ENCODE measurements around the gene KIRREL1.

The KIRREL1 gene

DNA sequence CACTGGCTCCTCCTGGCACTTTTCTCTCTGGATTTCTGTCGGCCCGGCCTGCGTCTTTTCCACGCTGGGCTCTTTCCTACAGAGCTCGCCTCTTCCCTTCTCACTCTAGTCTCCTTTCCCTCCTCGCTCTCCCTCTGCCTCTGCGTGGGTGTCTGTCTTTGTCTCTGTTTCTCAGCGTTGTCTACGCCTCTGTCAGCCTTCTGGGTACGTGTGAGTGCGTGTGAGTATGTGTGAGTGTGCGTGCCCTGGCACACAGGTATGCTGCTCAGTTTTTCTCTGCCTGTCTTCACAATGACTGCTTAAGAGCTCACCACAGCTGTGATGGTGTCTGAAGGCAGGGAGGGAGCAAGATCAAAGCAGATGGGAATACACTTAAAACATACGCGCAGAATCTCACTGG is 77.7 kb downstream of the KIRREL1 start:
- no peak for DNase-seq (ENCODE audit: low read depth, low spot score)

GRCh38 chr1:158075078-158075477 is 81.6 kb downstream of the KIRREL1 start:
- DNase-seq (ENCODE audit: low read depth, low spot score), result no peak

GRCh38 chr1:158076441-158076840 is 83.0 kb downstream of the KIRREL1 start:
- no peak for DNase-seq (ENCODE audit: low read depth, low spot score)

DNA sequence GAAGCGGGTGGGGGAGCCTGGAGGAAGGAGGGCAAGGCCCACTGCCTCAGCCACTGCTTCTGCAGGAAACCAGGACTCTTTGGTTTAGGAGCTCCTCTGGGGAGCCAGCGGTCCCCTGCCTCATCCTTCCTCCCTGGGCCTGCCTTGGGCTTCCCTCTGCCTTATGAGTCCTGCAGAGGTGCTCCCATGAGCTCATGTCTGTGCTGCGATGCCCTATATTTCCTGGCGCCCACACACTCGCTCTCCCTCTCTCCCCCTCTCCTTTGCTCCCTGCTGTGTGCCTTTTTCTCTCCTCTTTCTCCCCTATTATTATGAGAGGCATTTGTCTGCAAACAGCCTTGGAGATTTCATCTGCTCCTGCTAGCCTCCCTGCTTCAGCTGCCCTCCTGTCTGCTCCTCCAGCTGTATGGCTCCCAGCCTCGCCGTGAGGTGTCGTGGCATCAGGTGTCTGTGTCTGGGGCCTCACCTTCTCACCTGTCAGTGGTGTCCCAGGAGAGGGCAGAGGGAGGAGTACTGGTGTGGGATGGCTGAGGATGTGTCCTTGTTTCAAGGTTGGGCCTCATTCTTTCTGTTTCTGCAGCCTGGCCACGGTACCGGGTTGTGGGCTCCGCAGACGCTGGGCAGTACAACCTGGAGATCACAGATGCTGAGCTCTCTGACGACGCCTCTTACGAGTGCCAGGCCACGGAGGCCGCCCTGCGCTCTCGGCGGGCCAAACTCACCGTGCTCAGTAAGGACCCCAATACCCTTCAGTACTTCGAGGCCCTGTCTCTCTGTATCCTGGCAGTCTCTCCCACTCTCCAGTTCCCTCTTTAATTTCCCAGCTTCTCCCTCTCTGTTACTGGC is 84.2 kb downstream of the KIRREL1 start:
- DNase-seq (ENCODE audit: low read depth, low spot score), result no peak

DNA sequence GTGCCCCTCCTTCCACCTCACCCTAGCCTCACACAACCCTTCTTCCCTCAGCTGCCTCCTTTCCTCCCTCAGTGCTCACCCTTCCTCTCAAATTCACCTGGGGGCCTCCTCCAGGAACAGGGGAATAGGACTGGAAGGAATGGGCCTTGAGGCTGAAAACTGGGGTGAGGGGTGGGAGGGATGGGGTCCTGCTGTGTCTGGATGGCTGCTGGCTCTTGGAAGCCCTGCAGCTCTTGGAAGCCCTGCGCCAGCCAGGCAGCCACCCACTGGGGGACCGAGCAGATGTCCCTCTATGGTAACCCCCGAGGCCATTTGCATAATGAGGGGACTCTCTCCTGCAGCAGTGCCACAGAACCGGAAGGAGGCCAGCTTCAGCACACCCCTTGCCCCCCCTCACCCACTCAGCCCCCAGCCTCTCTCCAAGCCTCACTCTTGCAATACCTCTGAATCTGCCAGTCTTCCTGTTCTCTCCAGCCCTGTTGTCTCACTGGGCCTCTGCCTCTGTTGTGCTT is 85.2 kb downstream of the KIRREL1 start:
- no peak for DNase-seq (ENCODE audit: low read depth, low spot score)

GRCh38 chr1:158080066-158080465 is 86.6 kb downstream of the KIRREL1 start:
- DNase-seq (ENCODE audit: low read depth, low spot score), result no peak

DNA sequence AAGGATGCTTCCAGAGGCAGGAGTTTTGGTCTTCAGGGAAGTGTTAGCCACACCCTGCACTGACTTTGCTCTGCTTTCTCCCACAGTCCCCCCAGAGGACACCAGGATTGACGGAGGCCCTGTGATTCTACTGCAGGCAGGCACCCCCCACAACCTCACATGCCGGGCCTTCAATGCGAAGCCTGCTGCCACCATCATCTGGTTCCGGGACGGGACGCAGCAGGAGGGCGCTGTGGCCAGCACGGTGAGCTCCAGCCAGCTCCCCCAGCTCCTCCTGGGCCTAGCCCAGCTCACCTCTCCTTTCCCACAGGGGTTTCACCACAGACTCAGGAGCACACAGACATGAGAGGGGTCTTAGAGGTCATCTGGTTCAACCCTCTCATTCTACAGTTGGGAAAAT is 90.9 kb downstream of the KIRREL1 start:
- DNase-seq (ENCODE audit: low read depth, low spot score), result no peak

- DNase-seq (ENCODE audit: low read depth, low spot score), result no peak
These were observed 91.3 kb downstream of the KIRREL1 start for GRCh38 chr1:158084747-158085146.

- DNase-seq (ENCODE audit: low read depth, low spot score), result peak; percentile 30
These were observed 94.0 kb downstream of the KIRREL1 start for GRCh38 chr1:158087320-158087927.

DNA sequence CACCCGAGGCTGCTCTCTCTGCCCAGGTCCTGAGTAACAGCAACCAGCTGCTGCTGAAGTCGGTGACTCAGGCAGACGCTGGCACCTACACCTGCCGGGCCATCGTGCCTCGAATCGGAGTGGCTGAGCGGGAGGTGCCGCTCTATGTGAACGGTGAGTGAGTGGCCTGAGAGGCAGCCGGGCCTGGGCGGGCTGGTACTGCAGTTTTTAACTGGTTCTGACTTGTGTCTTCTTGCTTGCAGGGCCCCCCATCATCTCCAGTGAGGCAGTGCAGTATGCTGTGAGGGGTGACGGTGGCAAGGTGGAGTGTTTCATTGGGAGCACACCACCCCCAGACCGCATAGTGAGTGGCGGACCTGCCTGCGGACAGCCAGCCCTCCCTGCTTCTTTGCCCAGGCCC is 96.0 kb downstream of the KIRREL1 start:
- DNase-seq (ENCODE audit: low read depth, low spot score), result no peak

- no peak for DNase-seq (ENCODE audit: low read depth, low spot score)
These were observed 96.6 kb downstream of the KIRREL1 start for GRCh38 chr1:158089925-158090637.

DNA sequence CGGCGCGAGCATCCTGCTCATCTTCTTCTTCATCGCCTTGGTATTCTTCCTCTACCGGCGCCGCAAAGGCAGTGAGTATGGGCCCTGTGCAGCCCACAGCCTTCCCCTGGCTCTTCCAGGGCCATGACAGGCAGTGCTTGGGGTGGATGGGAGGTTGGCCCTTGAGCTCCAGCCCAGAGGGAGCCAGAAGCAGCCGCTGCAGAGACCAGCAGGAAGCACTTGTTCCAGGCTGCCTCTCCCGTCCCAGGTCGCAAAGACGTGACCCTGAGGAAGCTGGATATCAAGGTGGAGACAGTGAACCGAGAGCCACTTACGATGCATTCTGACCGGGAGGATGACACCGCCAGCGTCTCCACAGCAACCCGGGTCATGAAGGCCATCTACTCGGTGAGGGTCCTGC is 99.9 kb downstream of the KIRREL1 start:
- DNase-seq (ENCODE audit: low read depth, low spot score), result no peak

- no peak for DNase-seq (ENCODE audit: low read depth, low spot score)
These were observed 101.1 kb downstream of the KIRREL1 start for GRCh38 chr1:158094571-158094970.

GRCh38 chr1:158095737-158096335 is 102.4 kb downstream of the KIRREL1 start:
- DNase-seq (ENCODE audit: low read depth, low spot score), result no peak

GRCh38 chr1:158098256-158098655 is 104.8 kb downstream of the KIRREL1 start:
- no peak for DNase-seq (ENCODE audit: low read depth, low spot score)

- no peak for DNase-seq (ENCODE audit: low read depth, low spot score)
These were observed 105.7 kb downstream of the KIRREL1 start for GRCh38 chr1:158099185-158099584.

GRCh38 chr1:158100498-158100897 is 107.1 kb downstream of the KIRREL1 start:
- no peak for DNase-seq (ENCODE audit: low read depth, low spot score)

- DNase-seq (ENCODE audit: low read depth, low spot score), result no peak
These were observed 108.0 kb downstream of the KIRREL1 start for GRCh38 chr1:158101455-158101854.

GRCh38 chr1:158101927-158102326 is 108.5 kb downstream of the KIRREL1 start:
- DNase-seq (ENCODE audit: low read depth, low spot score), result no peak

DNA sequence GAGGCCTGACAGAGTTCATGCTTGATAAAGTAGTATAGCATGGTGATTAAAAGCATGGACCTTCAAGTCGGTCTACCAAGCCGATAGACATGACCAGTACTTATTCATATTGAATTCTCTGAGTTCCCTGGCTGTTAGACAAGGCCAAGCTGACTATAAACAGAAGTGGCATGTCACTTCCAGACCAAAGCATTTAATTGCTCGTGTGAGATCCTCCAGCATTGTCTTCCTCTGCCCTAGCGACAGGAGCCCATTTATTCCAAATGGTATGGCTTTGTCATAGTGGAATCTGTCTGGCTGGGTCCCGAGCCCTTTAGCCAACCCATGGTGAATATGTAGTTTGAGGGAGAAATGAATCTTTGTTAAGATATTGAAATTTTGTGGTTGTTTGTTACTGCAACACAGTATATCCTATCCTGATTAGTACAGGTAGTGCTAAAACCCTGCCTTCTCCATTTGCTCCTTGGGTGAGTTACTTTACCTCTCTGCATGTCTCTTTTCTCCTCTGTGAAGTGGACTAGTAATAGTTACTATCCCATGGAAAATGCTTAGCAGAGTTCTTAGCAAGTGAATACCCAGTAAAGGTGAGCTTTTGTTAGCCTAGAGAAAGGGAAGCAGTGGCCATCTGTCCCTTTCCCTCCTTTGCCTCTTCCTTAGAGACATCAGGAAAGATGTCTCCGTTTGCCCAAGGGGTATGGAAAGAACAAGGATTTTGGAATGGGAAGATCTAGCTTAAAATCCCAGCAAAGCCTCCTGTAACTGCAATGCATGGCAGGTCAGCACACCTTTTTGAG is 109.6 kb downstream of the KIRREL1 start:
- no peak for DNase-seq (ENCODE audit: low read depth, low spot score)

GRCh38 chr1:158103861-158104522 is 110.5 kb downstream of the KIRREL1 start:
- no peak for DNase-seq (ENCODE audit: low read depth, low spot score)

Data from brain pericyte (primary cell).